HepG2 (cell line): ENCODE data around the gene DSG2. TPM values are rescaled to one million over a fixed set of nuclear protein-coding genes. Genes with fewer than 3 reads are reported as not detected.

Experiments used
- ATAC-seq: fragments of 200-7000 bp; cut with Tn5 transposase; 3 replicates; pipeline ENCODE4 v1.9.1; 2020; ENCODE audit warnings: mild to moderate bottlenecking, moderate library complexity
- BruUV-seq: library from RNA; stranded (reverse); fragments of 400-500 nt; replicated peaks from 2 replicates; lab custom pipeline; 2021; lab: Mats Ljungman, UMichigan
- CTCF ChIA-PET: fragments of 300-600 bp; formaldehyde crosslinking; extraction: SDS; loops from one replicate; lab custom pipeline; 2021; ENCODE audit warnings: low total read pairs, inconsistent platforms, low intra/inter-chr PET ratio; lab: Yijun Ruan, JAX
- POLR2A ChIA-PET: fragments of 350-600 bp; sonication (Branson Sonifier 250); formaldehyde crosslinking; loops from one replicate; lab custom pipeline; 2020; ENCODE audit warnings: antibody characterized with exemption, inconsistent platforms; lab: Yijun Ruan, JAX
- DNase-seq: peaks from one replicate; pipeline ENCODE4 v3.0.0-alpha.2; 2015; ENCODE audit warnings: low spot score
- FAIRE-seq: peaks from 3 replicates; lab custom pipeline; 2011; peaks lifted over from hg19 to GRCh38; lab: Jason Lieb, UNC
- H2AFZ ChIP-seq: one replicate; pipeline ENCODE4 v1.6.1; 2011; ENCODE audit warnings: low read length, inconsistent platforms
- H3K27ac ChIP-seq: fragments of 300-600 bp; 3 replicates; pipeline ENCODE4 v1.8.0; 2011; ENCODE audit warnings: mixed run types, mild to moderate bottlenecking, mixed read lengths, low read length, inconsistent platforms; ENCODE audit not compliant: insufficient read depth; ENCODE audit errors: extremely low read length
- H3K27me3 ChIP-seq, 2 experiments: fragments of 200-600 bp in 1 of 2; 2 replicates in 1 of 2; 3 replicates in 1 of 2; pipeline versions ENCODE4 v1.6.0 to v1.8.0; 2011; ENCODE audit warnings: low read length in 2 of 2, mild to moderate bottlenecking in 2 of 2, moderate library complexity in 2 of 2, inconsistent platforms in 1 of 2; ENCODE audit not compliant: insufficient read depth in 2 of 2, control insufficient read depth in 1 of 2
- H3K36me3 ChIP-seq, 2 experiments: fragments of 200-600 bp in 1 of 2; replicated peaks in 1 of 2; 2 replicates in 1 of 2; 3 replicates in 1 of 2; pipeline versions ENCODE4 v1.5.1 to v1.8.0; 2011; ENCODE audit warnings: low read length in 2 of 2, inconsistent platforms in 1 of 2; ENCODE audit not compliant: insufficient read depth in 2 of 2, control insufficient read depth in 1 of 2
- H3K4me1 ChIP-seq: 2 replicates; pipeline ENCODE4 v1.5.1; 2012; ENCODE audit warnings: low read length, inconsistent platforms; ENCODE audit not compliant: insufficient read depth
- H3K4me2 ChIP-seq: 2 replicates; pipeline ENCODE4 v1.6.0; 2011; ENCODE audit warnings: low read depth, low read length, inconsistent platforms
- H3K4me3 ChIP-seq, 3 experiments: fragments of 200-600 bp in 1 of 3; sonication (generic), shearing (Covaris generic) in 1 of 3; replicated peaks in 1 of 3; 2 replicates each; pipeline ENCODE4 v1.5.1; 2011 to 2016; ENCODE audit warnings: low read length in 3 of 3, inconsistent platforms in 2 of 3, low read depth in 2 of 3, mild to moderate bottlenecking in 2 of 3, control low read depth in 1 of 3, mixed read lengths in 1 of 3; ENCODE audit not compliant: insufficient read depth in 1 of 3
- H3K79me2 ChIP-seq: one replicate; pipeline ENCODE4 v1.6.1; 2011; ENCODE audit warnings: low read length, inconsistent platforms; ENCODE audit not compliant: insufficient read depth
- H3K9ac ChIP-seq: 2 replicates; pipeline ENCODE4 v1.6.0; 2011; ENCODE audit warnings: mild to moderate bottlenecking, low read depth, low read length, inconsistent platforms; ENCODE audit not compliant: insufficient read depth
- H3K9me3 ChIP-seq: 2 replicates; pipeline ENCODE4 v1.5.1; 2012; ENCODE audit warnings: mild to moderate bottlenecking, low read length
- H4K20me1 ChIP-seq: 2 replicates; pipeline ENCODE4 v1.6.0; 2011; ENCODE audit warnings: inconsistent platforms, mild to moderate bottlenecking, low read length, moderate library complexity; ENCODE audit not compliant: insufficient read depth
- ARNTL ChIP-seq: sonication (generic); formaldehyde crosslinking; IDR thresholded peaks from 2 replicates; pipeline ENCODE4 v1.4.0; 2020; ENCODE audit warnings: mild to moderate bottlenecking, missing genetic modification reagents
- NFIB ChIP-seq: sonication (generic); formaldehyde crosslinking; IDR thresholded peaks from 2 replicates; pipeline ENCODE4 v1.9.0; 2021; ENCODE audit warnings: missing genetic modification reagents, mild to moderate bottlenecking, borderline replicate concordance
- NR2C2 ChIP-seq: sonication (generic); formaldehyde crosslinking; IDR thresholded peaks from 2 replicates; pipeline ENCODE4 v1.4.0; 2020; ENCODE audit warnings: missing genetic modification reagents, mild to moderate bottlenecking, moderate library complexity, borderline replicate concordance
- NR2F6 ChIP-seq, 2 experiments: IDR thresholded peaks; 2 replicates each; pipeline ENCODE4 v1.6.1; 2016; ENCODE audit warnings: antibody characterized with exemption in 1 of 2, mild to moderate bottlenecking in 1 of 2
- POGZ ChIP-seq: sonication (generic); formaldehyde crosslinking; IDR thresholded peaks from 2 replicates; pipeline ENCODE4 v1.4.0; 2020; ENCODE audit warnings: mild to moderate bottlenecking, missing genetic modification reagents
- SALL1 ChIP-seq: sonication (generic); formaldehyde crosslinking; IDR thresholded peaks from 2 replicates; pipeline ENCODE4 v1.8.0; 2022; ENCODE audit warnings: mild to moderate bottlenecking, missing genetic modification reagents
- SNAI1 ChIP-seq: sonication (generic); formaldehyde crosslinking; IDR thresholded peaks from 2 replicates; pipeline ENCODE4 v1.5.0; 2020; ENCODE audit warnings: mild to moderate bottlenecking, missing genetic modification reagents, borderline replicate concordance
- ZFAT ChIP-seq: sonication (generic); formaldehyde crosslinking; conservative IDR thresholded peaks from 2 replicates; pipeline ENCODE4 v1.8.1; 2023; ENCODE audit warnings: missing genetic modification reagents, inconsistent platforms
- ZNF331 ChIP-seq: sonication (generic); formaldehyde crosslinking; IDR thresholded peaks from 2 replicates; pipeline ENCODE4 v1.4.0; 2020; ENCODE audit warnings: missing genetic modification reagents
- ZNF556 ChIP-seq: sonication (generic); formaldehyde crosslinking; IDR thresholded peaks from 2 replicates; pipeline ENCODE4 v1.4.0; 2020; ENCODE audit warnings: mild to moderate bottlenecking, missing genetic modification reagents, borderline replicate concordance
- ZSCAN29 ChIP-seq: sonication (generic); formaldehyde crosslinking; conservative IDR thresholded peaks from 2 replicates; pipeline ENCODE4 v1.4.0; 2020; ENCODE audit warnings: mild to moderate bottlenecking, missing genetic modification reagents
- WGBS: methylation state at CpG from one replicate; pipeline ENCODE4 v1.1.6; 2017; ENCODE audit warnings: low lambda C conversion rate; 5-methylcytosine and 5-hydroxymethylcytosine counted together
- in situ Hi-C: cut with HindIII; loops from 2 replicates; pipeline ENCODE4 v1.10.0; 2017; ENCODE audit warnings: low pct_unique_long_range_greater_than_20kb; ENCODE audit not compliant: extremely low pct_ligation_motif_present
- intact Hi-C: fragments of 100-400 bp; cut with micrococcal nuclease; formaldehyde crosslinking; loops from one replicate; pipeline ENCODE4 v1.10.0; 2022; ENCODE audit not compliant: unreplicated experiment
- polyA plus RNA-seq, 8 experiments: library from polyadenylated mRNA; depleted of rRNA in 3 of 8; stranded (reverse) in 7 of 8; unstranded in 1 of 8; fragments of >200 nt; fragmentation: Illumina TruSeq in 4 of 8; extraction: Trizol in 4 of 8; gene quantifications; 2 replicates each; pipeline versions ENCODE4 v1.2.1 to v1.2.3, GENCODE V29; 2011 to 2016; ENCODE audit warnings: low read depth in 4 of 8, missing spikeins in 1 of 8, mixed read lengths in 1 of 8; ENCODE audit not compliant: insufficient read depth in 1 of 8
- total RNA-seq, 5 experiments: library from RNA; depleted of rRNA; stranded (reverse); fragments of >200 nt; fragmentation: Illumina TruSeq; extraction: Trizol; gene quantifications; 2 replicates each; pipeline ENCODE4 v1.2.3, GENCODE V29; 2016; ENCODE audit warnings: low read depth in 1 of 5
- TF ChIP-seq, protein P1 (sequence below): sonication (generic); formaldehyde crosslinking; IDR thresholded peaks from 2 replicates; pipeline ENCODE4 v1.5.1; 2020; ENCODE audit warnings: mild to moderate bottlenecking, missing genetic modification reagents, borderline replicate concordance
- TF ChIP-seq, protein P2 (sequence below): IDR thresholded peaks from 2 replicates; pipeline ENCODE4 v1.4.0; 2020; ENCODE audit warnings: mild to moderate bottlenecking, missing genetic modification reagents

Gene DSG2
- total and polyA plus RNA-seq, 2 of the 13 experiments (the other 11 are each of a cell fraction or from before 2014, with no cell fraction given): 23.3 to 66.7 TPM

- Histone ChIP-seq H4K20me1 (no peaks in the 10 kb centered on the region), H3K79me2 (no peaks in the 10 kb centered on the region), H3K27ac (peak overlapping the region; percentile 10), H3K27me3 (no peaks in the 10 kb centered on the region), H3K9ac (no peak overlapping the region), H3K4me1 (peaks cover 77% of the 10 kb centered on the region), H3K4me2 (peak overlapping the region; percentile 19; the same call in 1 of the 2 replicates), H3K36me3 (no peaks in the 10 kb centered on the region), H3K9me3 (no peaks in the 10 kb centered on the region), H2AFZ (no peak overlapping the region), H3K4me3 (no peak overlapping the region)
- in situ Hi-C loops: no loop called here
- CTCF ChIA-PET: no interaction called here
- no TSS peak for BruUV-seq
- DNase-seq (peak; percentile 64), ATAC-seq (peak; percentile 40), FAIRE-seq (no peak)
- POLR2A ChIA-PET: no interaction called here
- WGBS: 45% methylated on average over 5 of the region's 5 CpGs
- intact Hi-C loops: loop anchor here (10.0 kb wide), 1 partner anchor 511 kb away; the partner anchor contains the start of gene RNF138
- TF ChIP-seq, protein P1, sequence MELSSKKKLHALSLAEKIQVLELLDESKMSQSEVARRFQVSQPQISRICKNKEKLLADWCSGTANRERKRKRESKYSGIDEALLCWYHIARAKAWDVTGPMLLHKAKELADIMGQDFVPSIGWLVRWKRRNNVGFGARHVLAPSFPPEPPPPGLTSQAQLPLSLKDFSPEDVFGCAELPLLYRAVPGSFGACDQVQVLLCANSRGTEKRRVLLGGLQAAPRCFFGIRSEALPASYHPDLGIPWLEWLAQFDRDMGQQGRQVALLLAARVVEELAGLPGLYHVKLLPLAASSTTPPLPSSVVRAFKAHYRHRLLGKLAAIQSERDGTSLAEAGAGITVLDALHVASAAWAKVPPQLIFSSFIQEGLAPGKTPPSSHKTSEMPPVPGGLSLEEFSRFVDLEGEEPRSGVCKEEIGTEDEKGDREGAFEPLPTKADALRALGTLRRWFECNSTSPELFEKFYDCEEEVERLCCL (CRISPR knock-in tag): no peak
- TF ChIP-seq NFIB (CRISPR knock-in tag): no peak
- TF ChIP-seq SALL1: no peak
- no peak for TF ChIP-seq SNAI1 (CRISPR knock-in tag)
- TF ChIP-seq ARNTL: no peak
- no peak for TF ChIP-seq ZNF331 (CRISPR knock-in tag)
- no peak for TF ChIP-seq ZNF556 (CRISPR knock-in tag)
- TF ChIP-seq, protein P2, sequence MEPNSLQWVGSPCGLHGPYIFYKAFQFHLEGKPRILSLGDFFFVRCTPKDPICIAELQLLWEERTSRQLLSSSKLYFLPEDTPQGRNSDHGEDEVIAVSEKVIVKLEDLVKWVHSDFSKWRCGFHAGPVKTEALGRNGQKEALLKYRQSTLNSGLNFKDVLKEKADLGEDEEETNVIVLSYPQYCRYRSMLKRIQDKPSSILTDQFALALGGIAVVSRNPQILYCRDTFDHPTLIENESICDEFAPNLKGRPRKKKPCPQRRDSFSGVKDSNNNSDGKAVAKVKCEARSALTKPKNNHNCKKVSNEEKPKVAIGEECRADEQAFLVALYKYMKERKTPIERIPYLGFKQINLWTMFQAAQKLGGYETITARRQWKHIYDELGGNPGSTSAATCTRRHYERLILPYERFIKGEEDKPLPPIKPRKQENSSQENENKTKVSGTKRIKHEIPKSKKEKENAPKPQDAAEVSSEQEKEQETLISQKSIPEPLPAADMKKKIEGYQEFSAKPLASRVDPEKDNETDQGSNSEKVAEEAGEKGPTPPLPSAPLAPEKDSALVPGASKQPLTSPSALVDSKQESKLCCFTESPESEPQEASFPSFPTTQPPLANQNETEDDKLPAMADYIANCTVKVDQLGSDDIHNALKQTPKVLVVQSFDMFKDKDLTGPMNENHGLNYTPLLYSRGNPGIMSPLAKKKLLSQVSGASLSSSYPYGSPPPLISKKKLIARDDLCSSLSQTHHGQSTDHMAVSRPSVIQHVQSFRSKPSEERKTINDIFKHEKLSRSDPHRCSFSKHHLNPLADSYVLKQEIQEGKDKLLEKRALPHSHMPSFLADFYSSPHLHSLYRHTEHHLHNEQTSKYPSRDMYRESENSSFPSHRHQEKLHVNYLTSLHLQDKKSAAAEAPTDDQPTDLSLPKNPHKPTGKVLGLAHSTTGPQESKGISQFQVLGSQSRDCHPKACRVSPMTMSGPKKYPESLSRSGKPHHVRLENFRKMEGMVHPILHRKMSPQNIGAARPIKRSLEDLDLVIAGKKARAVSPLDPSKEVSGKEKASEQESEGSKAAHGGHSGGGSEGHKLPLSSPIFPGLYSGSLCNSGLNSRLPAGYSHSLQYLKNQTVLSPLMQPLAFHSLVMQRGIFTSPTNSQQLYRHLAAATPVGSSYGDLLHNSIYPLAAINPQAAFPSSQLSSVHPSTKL (CRISPR knock-in tag): peak; percentile 70
- TF ChIP-seq NR2F6 (IDR thresholded peaks at IDR 0.05): peak; percentile 73
- peak; percentile 83 for TF ChIP-seq NR2F6 (CRISPR knock-in tag; IDR thresholded peaks at IDR 0.05)
- TF ChIP-seq NR2C2 (CRISPR knock-in tag): peak; percentile 29; the same call in 1 of the 2 replicates
- TF ChIP-seq POGZ (CRISPR knock-in tag): 0 out of 2 replicates have a peak, but pooled peaks have one; percentile 17
- no peak for TF ChIP-seq ZFAT (CRISPR knock-in tag)
- TF ChIP-seq ZSCAN29 (CRISPR knock-in tag): 0 out of 2 replicates have a peak, but pooled peaks have one; percentile 38
Observed at GRCh38 chr18:31583185-31583854, 85.3 kb downstream of the DSG2 start.
